HEK293 (cell line): Measurements from ENCODE around the gene ENKD1.
A peak's percentile ranks its signal among the peaks of the same experiment; 100 is the strongest.

Experiments
- CTCF ChIA-PET: fragments of 350-600 bp; formaldehyde crosslinking; extraction: SDS; loops from one replicate; lab custom pipeline; 2021; ENCODE audit warnings: antibody characterized with exemption; lab: Yijun Ruan, JAX
- POLR2A ChIA-PET: fragments of 300-600 bp; formaldehyde crosslinking; extraction: SDS; loops from one replicate; lab custom pipeline; 2020; ENCODE audit warnings: antibody characterized with exemption, inconsistent platforms; lab: Yijun Ruan, JAX
- H3K27ac ChIP-seq: fragments of 200-500 bp; sonication (Bioruptor generic); 2 replicates; pipeline ENCODE4 v1.5.1; 2014; ENCODE audit warnings: low read depth, low read length, control low read depth, inconsistent platforms; ENCODE audit errors: extremely low read depth
- H3K36me3 ChIP-seq, 2 experiments: fragments of 200-500 bp in 1 of 2; sonication (Bioruptor generic) in 1 of 2; 1 replicate in 1 of 2; 2 replicates in 1 of 2; pipeline ENCODE4 v1.5.1; 2014 to 2017; ENCODE audit warnings: inconsistent platforms in 2 of 2, low read length in 2 of 2; ENCODE audit not compliant: control insufficient read depth in 2 of 2, insufficient read depth in 1 of 2
- H3K4me1 ChIP-seq: fragments of 200-500 bp; sonication (Bioruptor generic); 2 replicates; pipeline ENCODE4 v1.5.1; 2014; ENCODE audit warnings: mild to moderate bottlenecking, low read length, inconsistent platforms; ENCODE audit not compliant: control insufficient read depth, insufficient read depth
- H3K4me3 ChIP-seq: 2 replicates; pipeline ENCODE4 v1.5.1; 2011; ENCODE audit warnings: low read depth, mild to moderate bottlenecking, control low read depth, low read length, moderate library complexity
- H3K9me3 ChIP-seq: fragments of 200-500 bp; sonication (Bioruptor generic); 2 replicates; pipeline ENCODE4 v1.5.1; 2014; ENCODE audit warnings: low read depth, low read length, inconsistent platforms; ENCODE audit not compliant: control insufficient read depth, insufficient read depth
- BCL11A ChIP-seq: fragments of 450-650 bp; formaldehyde crosslinking; IDR thresholded peaks from 2 replicates; pipeline ENCODE4 v1.5.1; 2016; ENCODE audit warnings: low read depth, missing biosample characterization, missing genetic modification characterization
- SCRT2 ChIP-seq: fragments of 450-650 bp; formaldehyde crosslinking; IDR thresholded peaks from 2 replicates; pipeline ENCODE4 v1.5.1; 2016; ENCODE audit warnings: missing biosample characterization, missing genetic modification characterization
- SP7 ChIP-seq: fragments of 450-650 bp; formaldehyde crosslinking; IDR thresholded peaks from 2 replicates; pipeline ENCODE4 v1.5.1; 2016; ENCODE audit warnings: missing biosample characterization, missing genetic modification characterization
- ZBTB17 ChIP-seq: fragments of 450-650 bp; formaldehyde crosslinking; IDR thresholded peaks from 2 replicates; pipeline ENCODE4 v1.5.1; 2016; ENCODE audit warnings: missing biosample characterization, missing genetic modification characterization
- ZBTB21 ChIP-seq: fragments of 450-650 bp; formaldehyde crosslinking; IDR thresholded peaks from 2 replicates; pipeline ENCODE4 v1.5.1; 2017; ENCODE audit warnings: missing biosample characterization, missing genetic modification characterization
- ZBTB48 ChIP-seq: fragments of 450-650 bp; formaldehyde crosslinking; IDR thresholded peaks from 2 replicates; pipeline ENCODE4 v1.5.1; 2016; ENCODE audit warnings: missing biosample characterization, missing genetic modification characterization
- ZBTB7A ChIP-seq: fragments of 450-650 bp; formaldehyde crosslinking; IDR thresholded peaks from 2 replicates; pipeline ENCODE4 v1.5.1; 2016; ENCODE audit warnings: low read depth, missing biosample characterization, missing genetic modification characterization
- ZFP41 ChIP-seq: fragments of 450-650 bp; formaldehyde crosslinking; IDR thresholded peaks from 2 replicates; pipeline ENCODE4 v1.5.1; 2016; ENCODE audit warnings: missing biosample characterization, missing genetic modification characterization, borderline replicate concordance
- ZNF2 ChIP-seq: fragments of 450-650 bp; formaldehyde crosslinking; IDR thresholded peaks from 2 replicates; pipeline ENCODE4 v1.5.1; 2016; ENCODE audit warnings: missing biosample characterization, missing genetic modification characterization
- ZNF624 ChIP-seq: fragments of 450-650 bp; formaldehyde crosslinking; IDR thresholded peaks from 2 replicates; pipeline ENCODE4 v1.5.1; 2017; ENCODE audit warnings: missing biosample characterization, missing genetic modification characterization
- ZNF654 ChIP-seq: fragments of 450-650 bp; formaldehyde crosslinking; IDR thresholded peaks from 2 replicates; pipeline ENCODE4 v1.5.1; 2016; ENCODE audit warnings: low read depth, missing biosample characterization, missing genetic modification characterization
- TF ChIP-seq, protein P1 (sequence below): fragments of 450-650 bp; IDR thresholded peaks from 2 replicates; pipeline ENCODE4 v1.5.1; 2018; ENCODE audit warnings: missing biosample characterization, missing genetic modification characterization
- TF ChIP-seq, protein P2 (sequence below): fragments of 450-650 bp; formaldehyde crosslinking; IDR thresholded peaks from 2 replicates; pipeline ENCODE4 v1.5.1; 2016; ENCODE audit warnings: missing biosample characterization, missing genetic modification characterization
- TF ChIP-seq, protein P3 (sequence below): fragments of 450-650 bp; formaldehyde crosslinking; IDR thresholded peaks from 2 replicates; pipeline ENCODE4 v1.5.1; 2017; ENCODE audit warnings: missing biosample characterization, missing genetic modification characterization
- TF ChIP-seq, protein P4 (sequence below): fragments of 450-650 bp; formaldehyde crosslinking; IDR thresholded peaks from 2 replicates; pipeline ENCODE4 v1.5.1; 2016; ENCODE audit warnings: missing biosample characterization, missing genetic modification characterization

Gene ENKD1

DNA sequence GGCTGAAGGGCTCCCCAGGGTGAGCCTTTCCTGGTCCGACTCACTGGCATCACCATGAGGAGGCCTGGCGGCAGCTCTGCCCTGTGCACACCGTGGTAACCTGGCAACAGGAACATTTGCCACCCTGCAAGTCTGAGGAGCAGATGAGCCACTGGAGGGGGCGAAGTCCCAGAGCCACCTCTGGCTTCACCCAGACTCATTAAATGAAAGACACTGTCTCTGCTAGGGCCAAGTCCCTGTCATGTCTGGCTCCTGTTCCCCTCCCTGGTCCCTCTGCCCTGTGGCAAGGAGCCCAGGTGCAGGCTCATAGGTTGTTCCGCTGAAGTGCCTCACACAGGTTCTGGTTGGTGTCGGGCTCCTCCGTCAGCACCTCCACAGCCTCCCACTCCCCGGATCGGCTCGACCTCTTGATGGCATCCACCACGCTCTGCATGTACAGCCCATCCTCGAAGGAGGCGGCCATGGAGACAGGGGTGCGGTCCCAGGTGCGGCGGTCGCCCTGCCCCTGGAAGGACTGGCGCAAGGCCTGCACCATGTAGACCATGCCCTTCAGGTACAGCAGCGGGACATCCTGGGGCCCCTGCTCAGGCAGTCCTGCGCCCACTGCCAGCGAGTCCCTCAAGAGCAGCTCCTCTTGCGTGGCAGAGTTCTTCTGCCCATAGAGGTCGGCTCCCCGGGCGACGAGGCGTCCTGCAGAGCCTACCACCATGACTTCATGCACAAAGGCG, 8.5 kb upstream of the ENKD1 start (continued):
- TF ChIP-seq, protein P1, sequence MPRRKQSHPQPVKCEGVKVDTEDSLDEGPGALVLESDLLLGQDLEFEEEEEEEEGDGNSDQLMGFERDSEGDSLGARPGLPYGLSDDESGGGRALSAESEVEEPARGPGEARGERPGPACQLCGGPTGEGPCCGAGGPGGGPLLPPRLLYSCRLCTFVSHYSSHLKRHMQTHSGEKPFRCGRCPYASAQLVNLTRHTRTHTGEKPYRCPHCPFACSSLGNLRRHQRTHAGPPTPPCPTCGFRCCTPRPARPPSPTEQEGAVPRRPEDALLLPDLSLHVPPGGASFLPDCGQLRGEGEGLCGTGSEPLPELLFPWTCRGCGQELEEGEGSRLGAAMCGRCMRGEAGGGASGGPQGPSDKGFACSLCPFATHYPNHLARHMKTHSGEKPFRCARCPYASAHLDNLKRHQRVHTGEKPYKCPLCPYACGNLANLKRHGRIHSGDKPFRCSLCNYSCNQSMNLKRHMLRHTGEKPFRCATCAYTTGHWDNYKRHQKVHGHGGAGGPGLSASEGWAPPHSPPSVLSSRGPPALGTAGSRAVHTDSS (tag by site-specific recombination), result no peak
- TF ChIP-seq ZFP41, result no peak
- TF ChIP-seq ZBTB21 (tag by site-specific recombination), result no peak
- TF ChIP-seq ZBTB17, result no peak
- no peak for TF ChIP-seq ZBTB7A (tag by site-specific recombination)

DNA sequence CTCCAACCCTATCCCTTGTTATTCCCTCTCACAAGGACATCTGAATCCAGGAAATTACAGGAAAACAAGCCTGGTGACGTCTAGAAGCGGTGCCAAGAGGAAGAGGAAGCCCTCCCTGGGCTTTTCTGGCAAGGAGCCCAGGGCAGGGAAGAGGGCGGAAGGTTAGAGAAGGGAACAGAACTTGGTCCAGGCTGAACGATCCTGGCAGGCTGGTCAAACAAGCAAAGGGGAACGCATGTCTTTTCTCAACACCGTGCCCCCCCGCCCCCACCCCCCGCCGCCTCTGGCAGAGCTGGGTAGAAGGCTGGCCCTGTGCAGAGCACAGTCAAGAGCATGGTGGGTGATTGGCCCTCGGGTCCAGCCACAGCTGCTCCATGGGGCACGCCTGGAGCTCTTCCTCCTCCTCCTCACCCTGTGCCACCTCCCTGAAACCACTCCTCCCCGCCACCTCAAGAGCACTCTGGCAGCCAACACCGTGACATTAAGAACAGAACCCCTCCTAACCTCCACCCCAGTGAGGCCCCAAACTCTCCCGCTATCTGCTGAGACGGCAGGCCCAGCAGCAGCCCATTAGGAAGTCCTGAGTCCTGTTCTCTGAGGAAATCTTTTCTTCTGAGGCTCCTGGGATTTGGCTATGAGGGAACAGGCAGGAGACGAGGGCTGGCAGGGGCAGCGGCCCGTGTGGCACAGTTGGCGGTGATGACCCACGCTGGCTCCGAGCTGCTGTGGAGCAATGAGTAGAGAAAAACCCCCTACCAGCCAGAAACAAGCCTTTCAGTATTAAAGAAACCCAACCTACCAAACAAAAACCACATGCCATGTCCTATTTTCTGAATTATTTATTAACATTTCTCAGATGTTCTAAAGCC, 7.4 kb upstream of the ENKD1 start:
- Histone ChIP-seq H3K4me3 (no peak overlapping the region), H3K36me3 (peaks cover 0 to 16% of the 10 kb centered on the region in 2 experiments; a peak in 1 of 3 replicates), H3K9me3 (no peaks in the 10 kb centered on the region), H3K27ac (no peak overlapping the region), H3K4me1 (0 out of 2 replicates have a peak, but pooled peaks cover 3% of the 10 kb centered on the region)
- ChIA-PET CTCF (interaction anchor here (0.5 to 3.1 kb wide), 16 partner anchors 9 to 429 kb away, joined by 3 to 31 read pairs (median 4); partner anchors contain the start of genes CENPT, GFOD2 and NRN1L), POLR2A (interaction anchor here (0.6 kb wide), 1 partner anchor 46 kb away, joined by 4 read pairs; no protein-coding TSS in a partner anchor)
- TF ChIP-seq, protein P2, sequence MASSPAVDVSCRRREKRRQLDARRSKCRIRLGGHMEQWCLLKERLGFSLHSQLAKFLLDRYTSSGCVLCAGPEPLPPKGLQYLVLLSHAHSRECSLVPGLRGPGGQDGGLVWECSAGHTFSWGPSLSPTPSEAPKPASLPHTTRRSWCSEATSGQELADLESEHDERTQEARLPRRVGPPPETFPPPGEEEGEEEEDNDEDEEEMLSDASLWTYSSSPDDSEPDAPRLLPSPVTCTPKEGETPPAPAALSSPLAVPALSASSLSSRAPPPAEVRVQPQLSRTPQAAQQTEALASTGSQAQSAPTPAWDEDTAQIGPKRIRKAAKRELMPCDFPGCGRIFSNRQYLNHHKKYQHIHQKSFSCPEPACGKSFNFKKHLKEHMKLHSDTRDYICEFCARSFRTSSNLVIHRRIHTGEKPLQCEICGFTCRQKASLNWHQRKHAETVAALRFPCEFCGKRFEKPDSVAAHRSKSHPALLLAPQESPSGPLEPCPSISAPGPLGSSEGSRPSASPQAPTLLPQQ (tag by site-specific recombination), result no peak
- TF ChIP-seq, protein P3, sequence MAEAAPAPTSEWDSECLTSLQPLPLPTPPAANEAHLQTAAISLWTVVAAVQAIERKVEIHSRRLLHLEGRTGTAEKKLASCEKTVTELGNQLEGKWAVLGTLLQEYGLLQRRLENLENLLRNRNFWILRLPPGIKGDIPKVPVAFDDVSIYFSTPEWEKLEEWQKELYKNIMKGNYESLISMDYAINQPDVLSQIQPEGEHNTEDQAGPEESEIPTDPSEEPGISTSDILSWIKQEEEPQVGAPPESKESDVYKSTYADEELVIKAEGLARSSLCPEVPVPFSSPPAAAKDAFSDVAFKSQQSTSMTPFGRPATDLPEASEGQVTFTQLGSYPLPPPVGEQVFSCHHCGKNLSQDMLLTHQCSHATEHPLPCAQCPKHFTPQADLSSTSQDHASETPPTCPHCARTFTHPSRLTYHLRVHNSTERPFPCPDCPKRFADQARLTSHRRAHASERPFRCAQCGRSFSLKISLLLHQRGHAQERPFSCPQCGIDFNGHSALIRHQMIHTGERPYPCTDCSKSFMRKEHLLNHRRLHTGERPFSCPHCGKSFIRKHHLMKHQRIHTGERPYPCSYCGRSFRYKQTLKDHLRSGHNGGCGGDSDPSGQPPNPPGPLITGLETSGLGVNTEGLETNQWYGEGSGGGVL (tag by site-specific recombination), result 0 out of 2 replicates have a peak, but pooled peaks have one; percentile 23

DNA sequence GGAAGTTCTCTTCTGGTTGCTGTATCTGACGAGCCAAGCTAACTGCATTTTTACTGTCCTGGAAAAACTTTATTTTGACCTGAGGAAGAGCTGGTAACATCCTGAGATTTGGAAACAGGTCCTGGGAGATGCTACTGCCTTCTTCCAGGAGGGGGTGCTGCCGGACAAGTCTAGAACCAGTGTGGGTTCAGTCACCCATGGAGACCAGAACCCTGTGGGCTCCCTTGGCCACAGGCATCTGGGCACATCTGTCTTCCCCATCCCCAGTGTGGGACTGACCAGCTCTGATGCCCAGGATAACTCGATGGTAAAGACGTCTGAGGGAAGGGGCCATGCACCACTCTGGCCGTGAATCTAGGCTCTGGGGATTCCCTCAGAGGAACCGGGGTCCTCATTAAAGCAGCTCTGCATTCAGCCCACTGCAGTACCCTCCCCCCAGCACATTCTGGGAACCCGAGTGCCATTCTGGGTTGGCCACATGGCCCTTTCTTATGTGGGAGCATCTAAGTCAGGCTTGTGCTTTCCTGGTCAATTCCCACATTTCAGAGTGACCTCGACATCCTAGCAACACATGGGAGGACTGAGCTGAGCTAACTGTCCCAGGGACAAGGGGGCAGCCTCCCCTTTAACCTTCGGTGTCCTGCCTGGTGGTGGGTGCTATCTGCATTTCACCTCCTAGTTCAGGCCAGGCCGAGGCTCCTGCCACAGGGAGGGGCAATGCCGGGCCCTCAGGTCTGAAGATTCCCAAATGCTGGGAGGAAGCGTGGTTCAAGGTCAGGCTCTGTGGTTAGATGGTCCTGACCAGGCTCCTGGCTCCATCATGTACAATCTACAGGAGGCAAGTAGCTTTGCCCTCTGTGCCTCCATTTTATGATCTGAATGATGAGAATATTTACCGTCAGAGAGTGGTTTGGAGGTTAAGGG, 6.5 kb upstream of the ENKD1 start:
- no peak overlapping the region for H3K4me3 ChIP-seq
- ChIA-PET CTCF (interaction anchor here (0.5 to 3.1 kb wide), 28 partner anchors 10 to 430 kb away, joined by 3 to 31 read pairs (median 4); partner anchors contain the start of genes CENPT, GFOD2, NFATC3 and PARD6A), POLR2A (interaction anchor here (0.6 kb wide), 1 partner anchor 45 kb away, joined by 4 read pairs; no protein-coding TSS in a partner anchor)
- no peak overlapping the region for H3K27ac ChIP-seq
- 0 out of 2 replicates have a peak, but pooled peaks cover 3% of the 10 kb centered on the region for H3K4me1 ChIP-seq
- H3K36me3 ChIP-seq, result peaks cover 0 to 16% of the 10 kb centered on the region in 2 experiments; a peak in 1 of 3 replicates
- no peaks in the 10 kb centered on the region for H3K9me3 ChIP-seq
- TF ChIP-seq ZNF654 (tag by site-specific recombination) (peak; percentile 87), ZNF2 (tag by site-specific recombination) (peak; percentile 63; the same call in 1 of the 2 replicates), BCL11A (tag by site-specific recombination) (no peak), SP7 (tag by site-specific recombination) (peak; percentile 18; the same call in 1 of the 2 replicates), ZBTB48 (tag by site-specific recombination) (0 out of 2 replicates have a peak, but pooled peaks have one; percentile 23), ZNF624 (no peak), SCRT2 (tag by site-specific recombination) (peak; percentile 32; the same call in 1 of the 2 replicates)
- TF ChIP-seq, protein P4, sequence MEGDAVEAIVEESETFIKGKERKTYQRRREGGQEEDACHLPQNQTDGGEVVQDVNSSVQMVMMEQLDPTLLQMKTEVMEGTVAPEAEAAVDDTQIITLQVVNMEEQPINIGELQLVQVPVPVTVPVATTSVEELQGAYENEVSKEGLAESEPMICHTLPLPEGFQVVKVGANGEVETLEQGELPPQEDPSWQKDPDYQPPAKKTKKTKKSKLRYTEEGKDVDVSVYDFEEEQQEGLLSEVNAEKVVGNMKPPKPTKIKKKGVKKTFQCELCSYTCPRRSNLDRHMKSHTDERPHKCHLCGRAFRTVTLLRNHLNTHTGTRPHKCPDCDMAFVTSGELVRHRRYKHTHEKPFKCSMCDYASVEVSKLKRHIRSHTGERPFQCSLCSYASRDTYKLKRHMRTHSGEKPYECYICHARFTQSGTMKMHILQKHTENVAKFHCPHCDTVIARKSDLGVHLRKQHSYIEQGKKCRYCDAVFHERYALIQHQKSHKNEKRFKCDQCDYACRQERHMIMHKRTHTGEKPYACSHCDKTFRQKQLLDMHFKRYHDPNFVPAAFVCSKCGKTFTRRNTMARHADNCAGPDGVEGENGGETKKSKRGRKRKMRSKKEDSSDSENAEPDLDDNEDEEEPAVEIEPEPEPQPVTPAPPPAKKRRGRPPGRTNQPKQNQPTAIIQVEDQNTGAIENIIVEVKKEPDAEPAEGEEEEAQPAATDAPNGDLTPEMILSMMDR (tag by site-specific recombination), result peak; percentile 89
- TF ChIP-seq, protein P3 (tag by site-specific recombination), result peak; percentile 21; the same call in 1 of the 2 replicates
- TF ChIP-seq, all 188 proteins: peak for 7
